Neuronal stem cell (in vitro differentiated cells): Measurements from ENCODE around the gene KIF6.

ENCODE experiments used
- DNase-seq: peaks from one replicate; pipeline ENCODE4 v3.0.0-alpha.2; 2013; ENCODE audit warnings: low spot score
- H2AFZ ChIP-seq: one replicate; pipeline ENCODE4 v1.6.1; 2013; ENCODE audit warnings: mild to moderate bottlenecking, low read length, inconsistent platforms
- H2AK5ac ChIP-seq: 2 replicates; pipeline ENCODE4 v1.6.1; 2013; ENCODE audit warnings: low read depth, mild to moderate bottlenecking, inconsistent platforms, low read length, moderate library complexity, mixed read lengths
- H2BK120ac ChIP-seq: 2 replicates; pipeline ENCODE4 v1.6.1; 2013; ENCODE audit warnings: low read depth, mild to moderate bottlenecking, inconsistent platforms, low read length, moderate library complexity, mixed read lengths
- H2BK12ac ChIP-seq: one replicate; pipeline ENCODE4 v1.6.1; 2013; ENCODE audit warnings: low read length, inconsistent platforms
- H2BK15ac ChIP-seq: 2 replicates; pipeline ENCODE4 v1.6.1; 2013; ENCODE audit warnings: mild to moderate bottlenecking, low read length, inconsistent platforms, mixed read lengths
- H2BK5ac ChIP-seq: one replicate; pipeline ENCODE4 v1.6.1; 2013; ENCODE audit warnings: inconsistent platforms, mild to moderate bottlenecking, low read length, moderate library complexity
- H3K14ac ChIP-seq: one replicate; pipeline ENCODE4 v1.6.1; 2013; ENCODE audit warnings: low read length, inconsistent platforms
- H3K18ac ChIP-seq: 2 replicates; pipeline ENCODE4 v1.6.1; 2013; ENCODE audit warnings: low read length, inconsistent platforms
- H3K23ac ChIP-seq: 2 replicates; pipeline ENCODE4 v1.6.1; 2013; ENCODE audit warnings: low read depth, mild to moderate bottlenecking, mixed read lengths, low read length, inconsistent platforms; ENCODE audit not compliant: poor library complexity
- H3K27ac ChIP-seq: replicated peaks from 3 replicates; pipeline ENCODE4 v1.5.1; 2013; ENCODE audit warnings: low read length, inconsistent platforms
- H3K27me3 ChIP-seq, 3 experiments: 2 replicates each; pipeline ENCODE4 v1.6.1; 2013; ENCODE audit warnings: low read length in 3 of 3, mild to moderate bottlenecking in 2 of 3, inconsistent platforms in 1 of 3, low read depth in 1 of 3, mixed read lengths in 1 of 3, moderate library complexity in 1 of 3; ENCODE audit not compliant: control insufficient read depth in 3 of 3, insufficient read depth in 3 of 3
- H3K36me3 ChIP-seq, 2 donors: replicated peaks in 1 of 2; 2 replicates each; pipeline ENCODE4 v1.6.1; 2013; ENCODE audit warnings: low read length in 2 of 2; ENCODE audit not compliant: control insufficient read depth in 2 of 2, insufficient read depth in 2 of 2
- H3K4ac ChIP-seq: 2 replicates; pipeline ENCODE4 v1.6.1; 2013; ENCODE audit warnings: inconsistent platforms, mild to moderate bottlenecking, low read length, moderate library complexity
- H3K4me1 ChIP-seq, 2 donors: 1 replicate in 1 of 2; 2 replicates in 1 of 2; pipeline ENCODE4 v1.6.1; 2013; ENCODE audit warnings: low read length in 2 of 2, low read depth in 1 of 2; ENCODE audit not compliant: control insufficient read depth in 2 of 2, insufficient read depth in 1 of 2
- H3K4me2 ChIP-seq: one replicate; pipeline ENCODE4 v1.6.1; 2013; ENCODE audit warnings: mild to moderate bottlenecking, low read length, inconsistent platforms; ENCODE audit not compliant: insufficient read depth, poor library complexity, severe bottlenecking
- H3K4me3 ChIP-seq, 2 donors: 2 replicates each; pipeline ENCODE4 v1.5.1; 2013; ENCODE audit warnings: low read length in 2 of 2, mild to moderate bottlenecking in 2 of 2, inconsistent platforms in 1 of 2, moderate library complexity in 1 of 2
- H3K79me1 ChIP-seq: one replicate; pipeline ENCODE4 v1.6.1; 2013; ENCODE audit warnings: low read depth, mild to moderate bottlenecking, inconsistent platforms, low read length, moderate library complexity
- H3K9ac ChIP-seq: one replicate; pipeline ENCODE4 v1.6.1; 2013; ENCODE audit warnings: mild to moderate bottlenecking, low read depth, low read length, inconsistent platforms; ENCODE audit not compliant: poor library complexity
- H3K9me3 ChIP-seq, 2 donors: replicated peaks in 1 of 2; 2 replicates each; pipeline versions ENCODE3 to v1.6.1; 2013; ENCODE audit warnings: low read length in 2 of 2, mild to moderate bottlenecking in 2 of 2, inconsistent platforms in 1 of 2, low read depth in 1 of 2, mixed read lengths in 1 of 2, moderate library complexity in 1 of 2; ENCODE audit not compliant: control insufficient read depth in 2 of 2, insufficient read depth in 1 of 2
- H4K8ac ChIP-seq: one replicate; pipeline ENCODE4 v1.6.1; 2013; ENCODE audit warnings: low read depth, mild to moderate bottlenecking, inconsistent platforms, low read length, moderate library complexity
- H4K91ac ChIP-seq: one replicate; pipeline ENCODE4 v1.6.1; 2013; ENCODE audit warnings: low read length, low read depth, mild to moderate bottlenecking, inconsistent platforms; ENCODE audit not compliant: poor library complexity
- WGBS, 2 donors: extraction: QIAGEN DNeasy Blood & Tissue Kit; methylation state at CpG; one replicate each; pipeline ENCODE4 v1.1.7; 2013; ENCODE audit warnings: missing lambda C conversion rate in 2 of 2, mixed read lengths in 1 of 2; ENCODE audit not compliant: insufficient read length in 2 of 2, insufficient replicate concordance in 1 of 2; ENCODE audit errors: extremely low coverage in 2 of 2; 5-methylcytosine and 5-hydroxymethylcytosine counted together

The KIF6 gene

DNA sequence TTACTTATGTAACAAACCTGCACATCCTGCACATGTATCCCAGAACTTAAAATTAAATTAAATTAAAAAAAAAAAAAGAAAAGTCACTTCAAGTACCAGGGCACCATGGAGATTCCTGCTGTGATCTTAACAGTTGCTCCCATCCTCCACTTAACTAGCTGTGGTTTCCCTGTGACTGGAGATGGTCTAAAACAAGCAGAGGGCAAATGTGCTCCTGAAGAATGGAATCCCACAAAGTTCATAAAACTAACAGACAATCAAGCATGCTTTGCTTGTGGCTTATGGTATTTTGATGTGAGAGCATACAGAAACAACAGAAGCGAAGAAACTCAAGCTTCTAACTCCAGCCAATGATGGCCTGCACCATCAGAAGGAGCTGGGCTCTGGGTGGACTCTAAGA, 249.1 kb downstream of the KIF6 start:
- Histone ChIP-seq H2BK15ac (no peak overlapping the region), H3K14ac (no peak overlapping the region), H2AK5ac (no peak overlapping the region), H2BK120ac (no peak overlapping the region), H4K91ac (no peak overlapping the region), H2AFZ (no peak overlapping the region), H3K4ac (no peak overlapping the region), H2BK12ac (no peak overlapping the region), H3K4me2 (no peak overlapping the region), H3K23ac (no peak overlapping the region), H4K8ac (no peak overlapping the region), H3K18ac (no peak overlapping the region), H3K27ac (no peak overlapping the region), H3K79me1 (no peaks in the 10 kb centered on the region), H3K9ac (no peak overlapping the region), H3K36me3 (no peaks in the 10 kb centered on the region), H2BK5ac (no peak overlapping the region), H3K27me3 (no peaks in the 10 kb centered on the region), H3K4me3 (no peak overlapping the region), H3K9me3 (no peaks in the 10 kb centered on the region), H3K4me1 (no peaks in the 10 kb centered on the region)
- WGBS, 2 donors = no CpG with 5 or more reads among the region's 1 CpG
- DNase-seq = no peak

DNA sequence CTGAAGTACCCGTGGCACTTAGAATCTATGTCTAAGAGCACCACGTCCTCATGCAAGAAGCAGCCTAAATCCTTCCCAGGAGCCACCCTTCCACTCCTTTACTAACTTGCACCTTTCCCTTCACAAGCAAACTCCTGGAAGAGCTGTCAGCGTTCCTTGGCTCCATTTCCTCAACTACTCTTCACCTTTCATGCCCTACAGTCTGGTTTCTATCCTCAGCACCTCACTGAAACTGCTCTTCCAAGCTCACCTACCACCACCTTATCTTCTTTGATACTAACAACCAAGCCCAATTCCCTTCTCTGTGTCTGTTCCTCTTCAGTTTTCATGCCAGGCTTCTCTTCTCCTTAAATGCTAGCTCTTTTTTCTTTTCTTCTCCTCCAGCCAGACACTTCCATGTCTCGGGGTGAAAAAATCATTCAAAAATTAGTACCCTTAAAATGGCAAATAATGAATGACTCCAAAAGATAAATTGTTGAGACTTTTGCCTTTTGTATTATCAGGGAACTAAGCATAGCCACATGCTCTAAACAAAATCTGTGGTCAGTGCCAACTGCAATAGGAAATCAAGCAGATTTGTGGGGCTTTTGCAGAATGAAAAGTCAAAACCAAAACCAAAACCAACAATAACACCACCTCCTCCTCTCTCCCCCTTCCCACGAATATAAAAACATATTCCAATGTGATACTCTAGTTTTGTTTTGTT, 253.1 kb downstream of the KIF6 start:
- 100% methylated on average over 1 of the region's 5 CpGs; no CpG with 5 or more reads in 1 of the 2 donors for WGBS, 2 donors
- no peak overlapping the region for H3K27ac ChIP-seq
- no peaks in the 10 kb centered on the region for H3K79me1 ChIP-seq

GRCh38 chr6:39470506-39470905, 254.7 kb downstream of the KIF6 start:
- H2BK12ac ChIP-seq = no peak overlapping the region
- H2BK5ac ChIP-seq = no peak overlapping the region
- H3K14ac ChIP-seq = no peak overlapping the region
- DNase-seq = no peak
- H3K79me1 ChIP-seq = no peaks in the 10 kb centered on the region
- H3K27me3 ChIP-seq = no peaks in the 10 kb centered on the region
- no peaks in the 10 kb centered on the region for H3K4me1 ChIP-seq
- no peak overlapping the region for H2BK120ac ChIP-seq
- no peak overlapping the region for H3K18ac ChIP-seq
- no peak overlapping the region for H3K27ac ChIP-seq
- H3K23ac ChIP-seq = no peak overlapping the region
- H2AFZ ChIP-seq = no peak overlapping the region
- no peaks in the 10 kb centered on the region for H3K9me3 ChIP-seq
- H4K91ac ChIP-seq = no peak overlapping the region
- H4K8ac ChIP-seq = no peak overlapping the region
- H2BK15ac ChIP-seq = no peak overlapping the region
- H3K4ac ChIP-seq = no peak overlapping the region
- no peak overlapping the region for H2AK5ac ChIP-seq
- no peak overlapping the region for H3K9ac ChIP-seq
- H3K4me3 ChIP-seq = no peak overlapping the region
- H3K36me3 ChIP-seq = no peaks in the 10 kb centered on the region
- no CpG with 5 or more reads among the region's 3 CpGs for WGBS, 2 donors
- no peak overlapping the region for H3K4me2 ChIP-seq

More for the DNA sequence above, 253.1 kb downstream of the KIF6 start:
- no peaks in the 10 kb centered on the region for H3K27me3 ChIP-seq
- H2BK15ac ChIP-seq = no peak overlapping the region
- H2AK5ac ChIP-seq = no peak overlapping the region
- no peak overlapping the region for H2BK120ac ChIP-seq
- no peak overlapping the region for H3K4me2 ChIP-seq
- H2BK5ac ChIP-seq = no peak overlapping the region
- no peak overlapping the region for H3K18ac ChIP-seq
- H2BK12ac ChIP-seq = no peak overlapping the region
- H3K23ac ChIP-seq = no peak overlapping the region
- H4K91ac ChIP-seq = no peak overlapping the region
- DNase-seq = no peak
- no peak overlapping the region for H3K9ac ChIP-seq
- no peaks in the 10 kb centered on the region for H3K9me3 ChIP-seq
- no peaks in the 10 kb centered on the region for H3K4me1 ChIP-seq
- no peak overlapping the region for H3K14ac ChIP-seq
- no peak overlapping the region for H4K8ac ChIP-seq
- H3K36me3 ChIP-seq = no peaks in the 10 kb centered on the region
- H2AFZ ChIP-seq = no peak overlapping the region
- no peak overlapping the region for H3K4ac ChIP-seq
- no peak overlapping the region for H3K4me3 ChIP-seq

DNA sequence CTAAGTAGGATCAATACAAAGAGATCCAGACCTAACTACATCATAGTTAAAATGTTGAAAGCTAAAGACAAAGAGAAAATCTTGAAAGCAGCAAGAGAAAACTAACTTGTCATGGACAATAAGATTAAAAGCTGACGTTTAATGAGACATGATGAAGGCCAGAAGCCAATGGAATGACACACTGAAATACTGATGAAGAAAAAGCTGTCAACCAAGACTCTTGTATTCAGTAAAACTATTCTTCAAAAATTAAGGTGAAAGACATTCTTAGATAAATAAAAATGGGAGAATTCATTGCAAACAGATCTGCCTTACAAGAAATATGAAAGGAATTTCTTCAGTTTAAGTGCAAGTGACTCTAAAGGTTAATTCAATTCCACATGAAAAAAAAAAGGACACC, 256.8 kb downstream of the KIF6 start:
- Histone ChIP-seq H2BK120ac (no peak overlapping the region), H3K23ac (no peak overlapping the region), H3K4me1 (no peaks in the 10 kb centered on the region), H3K4ac (no peak overlapping the region), H2AFZ (no peak overlapping the region), H2AK5ac (no peak overlapping the region), H4K91ac (no peak overlapping the region), H3K27me3 (no peaks in the 10 kb centered on the region), H3K9me3 (no peaks in the 10 kb centered on the region), H3K14ac (no peak overlapping the region), H3K9ac (no peak overlapping the region), H3K4me2 (no peak overlapping the region), H3K36me3 (no peaks in the 10 kb centered on the region), H2BK12ac (no peak overlapping the region), H3K27ac (no peak overlapping the region), H2BK5ac (no peak overlapping the region), H3K18ac (no peak overlapping the region), H4K8ac (no peak overlapping the region), H3K4me3 (no peak overlapping the region), H3K79me1 (no peaks in the 10 kb centered on the region), H2BK15ac (no peak overlapping the region)
- DNase-seq = no peak
- no CpG with 5 or more reads among the region's 1 CpG for WGBS, 2 donors
